Liver (tissue), 9 donors: ENCODE data around the gene KLHDC7A. TPM values are rescaled to one million over a fixed set of nuclear protein-coding genes. Genes with fewer than 3 reads are reported as not detected.

Experiments
- DNase-seq: peaks from one replicate; pipeline ENCODE4 v3.0.0-alpha.2; 2017; ENCODE audit warnings: low spot score
- H3K27ac ChIP-seq, 2 donors: one replicate each; pipeline ENCODE4 v1.7.0; 2013; ENCODE audit warnings: inconsistent platforms in 2 of 2, low read length in 2 of 2, control low read depth in 1 of 2, low read depth in 1 of 2, mild to moderate bottlenecking in 1 of 2
- H3K27me3 ChIP-seq, 4 donors: one replicate each; pipeline versions ENCODE4 v1.6.1 to v1.7.0; 2013; ENCODE audit warnings: low read length in 3 of 4, inconsistent platforms in 1 of 4, mild to moderate bottlenecking in 1 of 4, moderate library complexity in 1 of 4; ENCODE audit not compliant: control insufficient read depth in 4 of 4, insufficient read depth in 4 of 4
- H3K36me3 ChIP-seq, 4 donors: one replicate each; pipeline versions ENCODE4 v1.6.1 to v1.7.0; 2013; ENCODE audit warnings: low read length in 3 of 4, mild to moderate bottlenecking in 3 of 4, low read depth in 1 of 4, moderate library complexity in 1 of 4; ENCODE audit not compliant: control insufficient read depth in 4 of 4, insufficient read depth in 3 of 4
- H3K4me1 ChIP-seq, 4 donors: one replicate each; pipeline versions ENCODE4 v1.6.1 to v1.7.0; 2013; ENCODE audit warnings: low read length in 3 of 4, mild to moderate bottlenecking in 3 of 4, moderate library complexity in 1 of 4; ENCODE audit not compliant: control insufficient read depth in 4 of 4, insufficient read depth in 4 of 4
- H3K4me3 ChIP-seq, 3 donors: one replicate each; pipeline versions ENCODE4 v1.6.1 to v1.7.0; 2013; ENCODE audit warnings: low read length in 3 of 3, control low read depth in 1 of 3, low read depth in 1 of 3, mild to moderate bottlenecking in 1 of 3
- H3K9ac ChIP-seq, 2 donors: one replicate each; pipeline ENCODE4 v1.7.0; 2013; ENCODE audit warnings: low read length in 2 of 2, mild to moderate bottlenecking in 2 of 2, moderate library complexity in 2 of 2, control low read depth in 1 of 2, low read depth in 1 of 2
- H3K9me3 ChIP-seq, 4 donors: one replicate each; pipeline versions ENCODE4 v1.6.1 to v1.7.0; 2013; ENCODE audit warnings: low read length in 3 of 4; ENCODE audit not compliant: control insufficient read depth in 4 of 4
- EGR1 ChIP-seq, 2 donors: IDR thresholded peaks; 2 replicates each; pipeline ENCODE4 v1.6.1; 2016 to 2018; ENCODE audit warnings: antibody characterized with exemption in 2 of 2, low read depth in 2 of 2
- FOXA1 ChIP-seq: IDR thresholded peaks from 2 replicates; pipeline ENCODE4 v1.6.1; 2016; ENCODE audit warnings: antibody characterized with exemption
- FOXA2 ChIP-seq: IDR thresholded peaks from 2 replicates; pipeline ENCODE4 v1.6.1; 2016; ENCODE audit warnings: antibody characterized with exemption
- GABPA ChIP-seq, 2 donors: IDR thresholded peaks in 1 of 2; conservative IDR thresholded peaks in 1 of 2; 2 replicates each; pipeline ENCODE4 v1.6.1; 2016; ENCODE audit warnings: antibody characterized with exemption in 2 of 2, mild to moderate bottlenecking in 1 of 2, moderate library complexity in 1 of 2
- JUND ChIP-seq, 2 donors: IDR thresholded peaks; 2 replicates each; pipeline ENCODE4 v1.6.1; 2016; ENCODE audit warnings: antibody characterized with exemption in 2 of 2
- MAX ChIP-seq: IDR thresholded peaks from 2 replicates; pipeline ENCODE4 v1.6.1; 2016; ENCODE audit warnings: antibody characterized with exemption
- NR2F2 ChIP-seq: IDR thresholded peaks from 2 replicates; pipeline ENCODE4 v1.6.1; 2016; ENCODE audit warnings: antibody characterized with exemption
- RAD21 ChIP-seq, 2 donors: IDR thresholded peaks; 2 replicates each; pipeline ENCODE4 v1.6.1; 2016; ENCODE audit warnings: antibody characterized with exemption in 2 of 2, mild to moderate bottlenecking in 2 of 2
- REST ChIP-seq: IDR thresholded peaks from 2 replicates; pipeline ENCODE4 v1.6.1; 2016; ENCODE audit warnings: antibody characterized with exemption, mild to moderate bottlenecking
- RXRA ChIP-seq, 2 donors: IDR thresholded peaks; 2 replicates each; pipeline ENCODE4 v1.6.1; 2017 to 2018; ENCODE audit warnings: antibody characterized with exemption in 2 of 2, mild to moderate bottlenecking in 1 of 2
- SP1 ChIP-seq: IDR thresholded peaks from 2 replicates; pipeline ENCODE4 v1.6.1; 2018; ENCODE audit warnings: antibody characterized with exemption, mild to moderate bottlenecking
- TAF1 ChIP-seq: conservative IDR thresholded peaks from 2 replicates; pipeline ENCODE4 v1.6.1; 2016; ENCODE audit warnings: antibody characterized with exemption, mild to moderate bottlenecking
- YY1 ChIP-seq: IDR thresholded peaks from 2 replicates; pipeline ENCODE4 v1.6.1; 2016; ENCODE audit warnings: antibody characterized with exemption, mild to moderate bottlenecking
- WGBS: extraction: QIAGEN DNeasy Blood & Tissue Kit; methylation state at CpG from one replicate; pipeline ENCODE4 v1.1.7; 2013; 5-methylcytosine and 5-hydroxymethylcytosine counted together
- polyA plus RNA-seq, 2 donors: library from polyadenylated mRNA; stranded (reverse) in 1 of 2; unstranded in 1 of 2; fragments of 200-250 nt in 1 of 2; fragments of >200 nt in 1 of 2; fragmentation: Nextera tagmentation in 1 of 2; extraction: Ambion mirVana in 1 of 2; gene quantifications; one replicate each; pipeline versions ENCODE4 v1.2.1 to v1.2.3, GENCODE V29; 2013 to 2015
- total RNA-seq, 2 donors: library from RNA; depleted of rRNA; stranded (reverse); fragments of >200 nt; gene quantifications; one replicate each; pipeline ENCODE4 v1.2.3, GENCODE V29; 2014
- TF ChIP-seq, protein P1 (sequence below): fragments of 150-350 bp; IDR thresholded peaks from 2 replicates; pipeline ENCODE4 v1.5.1; 2017; ENCODE audit warnings: improper control_type of control experiment, low read depth, low read length; ENCODE audit not compliant: missing input control
- TF ChIP-seq, protein P2 (sequence below): IDR thresholded peaks from 2 replicates; pipeline ENCODE4 v1.6.1; 2016; ENCODE audit warnings: antibody characterized with exemption
- donor health status: healthy.
- donor health status: healthy.
- donor health status: healthy.
- donor health status: healthy.
- donor health status: healthy.

The KLHDC7A gene
- total and polyA plus RNA-seq, 4 donors: 1.3 to 6.6 (median 2.3) TPM

DNA sequence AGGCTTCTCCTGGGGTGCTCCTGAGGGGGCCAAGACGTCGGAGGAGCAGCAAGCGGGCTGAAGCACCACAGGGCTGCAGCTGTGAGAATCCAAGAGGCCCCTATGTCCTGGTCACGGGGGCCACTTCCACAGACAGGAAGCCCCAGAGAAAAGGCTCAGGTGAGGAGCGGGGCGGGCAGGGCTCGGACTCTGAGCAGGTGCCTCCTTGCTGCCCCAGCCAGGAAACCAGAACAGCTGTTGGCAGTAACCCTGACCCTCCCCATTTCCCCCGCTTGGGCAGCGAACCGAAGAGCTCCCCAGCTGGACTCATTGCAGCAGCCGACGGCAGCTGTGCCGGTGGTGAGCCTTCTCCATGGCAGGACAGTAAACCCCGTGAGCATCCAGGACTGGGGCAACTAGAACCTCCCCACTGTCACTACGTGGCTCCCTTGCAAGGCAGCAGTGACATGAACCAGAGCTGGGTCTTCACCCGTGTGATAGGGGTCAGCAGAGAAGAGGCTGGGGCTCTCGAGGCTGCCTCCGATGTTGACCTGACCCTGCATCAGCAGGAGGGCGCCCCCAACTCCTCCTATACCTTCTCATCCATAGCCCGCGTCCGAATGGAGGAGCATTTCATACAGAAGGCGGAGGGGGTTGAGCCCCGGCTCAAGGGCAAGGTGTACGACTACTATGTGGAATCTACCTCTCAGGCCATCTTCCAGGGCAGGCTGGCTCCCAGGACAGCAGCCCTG lies 625 bp downstream of the KLHDC7A start:
- 54% methylated on average over 25 of the region's 25 CpGs for WGBS
- DNase-seq: no peak
- TF ChIP-seq REST: no peak
- no peak for TF ChIP-seq RAD21 (IDR thresholded peaks at IDR 0.05)
- no peak for TF ChIP-seq JUND (IDR thresholded peaks at IDR 0.05)
- TF ChIP-seq EGR1 (IDR thresholded peaks at IDR 0.05; ENCODE audit: low read depth in 2 of 2): no peak
- no peak for TF ChIP-seq RXRA (IDR thresholded peaks at IDR 0.05)
- TF ChIP-seq NR2F2: no peak
- TF ChIP-seq GABPA (IDR thresholded peaks at IDR 0.05 in 1 of 2, conservative IDR thresholded peaks at IDR 0.05 in 1 of 2): no peak
- no peak for TF ChIP-seq YY1
- TF ChIP-seq SP1: no peak
- TF ChIP-seq, protein P1, sequence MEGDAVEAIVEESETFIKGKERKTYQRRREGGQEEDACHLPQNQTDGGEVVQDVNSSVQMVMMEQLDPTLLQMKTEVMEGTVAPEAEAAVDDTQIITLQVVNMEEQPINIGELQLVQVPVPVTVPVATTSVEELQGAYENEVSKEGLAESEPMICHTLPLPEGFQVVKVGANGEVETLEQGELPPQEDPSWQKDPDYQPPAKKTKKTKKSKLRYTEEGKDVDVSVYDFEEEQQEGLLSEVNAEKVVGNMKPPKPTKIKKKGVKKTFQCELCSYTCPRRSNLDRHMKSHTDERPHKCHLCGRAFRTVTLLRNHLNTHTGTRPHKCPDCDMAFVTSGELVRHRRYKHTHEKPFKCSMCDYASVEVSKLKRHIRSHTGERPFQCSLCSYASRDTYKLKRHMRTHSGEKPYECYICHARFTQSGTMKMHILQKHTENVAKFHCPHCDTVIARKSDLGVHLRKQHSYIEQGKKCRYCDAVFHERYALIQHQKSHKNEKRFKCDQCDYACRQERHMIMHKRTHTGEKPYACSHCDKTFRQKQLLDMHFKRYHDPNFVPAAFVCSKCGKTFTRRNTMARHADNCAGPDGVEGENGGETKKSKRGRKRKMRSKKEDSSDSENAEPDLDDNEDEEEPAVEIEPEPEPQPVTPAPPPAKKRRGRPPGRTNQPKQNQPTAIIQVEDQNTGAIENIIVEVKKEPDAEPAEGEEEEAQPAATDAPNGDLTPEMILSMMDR: no peak
- TF ChIP-seq, protein P2, sequence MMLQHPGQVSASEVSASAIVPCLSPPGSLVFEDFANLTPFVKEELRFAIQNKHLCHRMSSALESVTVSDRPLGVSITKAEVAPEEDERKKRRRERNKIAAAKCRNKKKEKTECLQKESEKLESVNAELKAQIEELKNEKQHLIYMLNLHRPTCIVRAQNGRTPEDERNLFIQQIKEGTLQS: no peak
- no peak for TF ChIP-seq TAF1
- TF ChIP-seq MAX: no peak
- no peak for TF ChIP-seq FOXA2
- no peak for TF ChIP-seq FOXA1
- Histone ChIP-seq H3K4me1 (peaks cover 10 to 39% (median 29%) of the 10 kb centered on the region in 4 donors), H3K9me3 (no peaks in the 10 kb centered on the region), H3K4me3 (peak overlapping the region; percentile 38 to 62 (median 43)), H3K36me3 (peaks cover 0 to 2% (median 0%) of the 10 kb centered on the region in 4 donors), H3K27me3 (no peaks in the 10 kb centered on the region), H3K9ac (peak overlapping the region in 1 of 2 donors; percentile 13), H3K27ac (peak overlapping the region; percentile 77 to 84)

GRCh38 chr1:18481921-18482701 lies 1.4 kb downstream of the KLHDC7A start:
- H3K9me3 ChIP-seq: no peaks in the 10 kb centered on the region
- H3K36me3 ChIP-seq: peaks cover 0 to 2% (median 0%) of the 10 kb centered on the region in 4 donors
- no peak for TF ChIP-seq TAF1
- TF ChIP-seq NR2F2: no peak
- no peak for TF ChIP-seq FOXA2
- TF ChIP-seq, protein P2: no peak
- no peak for TF ChIP-seq YY1
- no peak for TF ChIP-seq FOXA1
- H3K9ac ChIP-seq: no peak overlapping the region
- 90% methylated on average over 49 of the region's 49 CpGs for WGBS
- no peak for DNase-seq
- H3K27me3 ChIP-seq: no peaks in the 10 kb centered on the region
- no peak overlapping the region for H3K27ac ChIP-seq
- H3K4me3 ChIP-seq: no peak overlapping the region
- peaks cover 10 to 43% (median 29%) of the 10 kb centered on the region in 4 donors for H3K4me1 ChIP-seq
